Measurements from ENCODE around the gene HS1BP3.

The HS1BP3 gene

GRCh38 chr2:20645301-20645701 is 5.6 kb downstream of the HS1BP3 start:
- no peak for DNase-seq

- no peak for DNase-seq
Measured at GRCh38 chr2:20643826-20644225, 7.1 kb downstream of the HS1BP3 start.

- DNase-seq: no peak
Measured at GRCh38 chr2:20643060-20643459, 7.8 kb downstream of the HS1BP3 start.

- DNase-seq: peak; percentile 56 to 57
Measured at GRCh38 chr2:20642055-20642971, 8.6 kb downstream of the HS1BP3 start.

GRCh38 chr2:20641123-20641985 is 9.5 kb downstream of the HS1BP3 start:
- DNase-seq: no peak

GRCh38 chr2:20640411-20641122 is 10.3 kb downstream of the HS1BP3 start:
- DNase-seq: no peak

- no peak for DNase-seq
Measured at GRCh38 chr2:20638646-20639430, 12.1 kb downstream of the HS1BP3 start.

- no peak for DNase-seq
Measured at GRCh38 chr2:20638014-20638413, 12.9 kb downstream of the HS1BP3 start.

GRCh38 chr2:20637147-20637546 is 13.8 kb downstream of the HS1BP3 start:
- no peak for DNase-seq

- DNase-seq: peak; percentile 65 to 78
Measured at GRCh38 chr2:20635675-20636584, 15.0 kb downstream of the HS1BP3 start.

GRCh38 chr2:20635113-20635510 is 15.8 kb downstream of the HS1BP3 start:
- DNase-seq: peak; percentile 31 to 52

GRCh38 chr2:20634507-20635112 is 16.3 kb downstream of the HS1BP3 start:
- DNase-seq: peak; percentile 9 to 45

- peak; percentile 73 to 87 for DNase-seq
Measured at GRCh38 chr2:20633794-20634506, 16.9 kb downstream of the HS1BP3 start.

- no peak for DNase-seq
Measured at GRCh38 chr2:20633001-20633400, 17.9 kb downstream of the HS1BP3 start.

GRCh38 chr2:20632446-20632990 is 18.4 kb downstream of the HS1BP3 start:
- DNase-seq: no peak

- no peak for DNase-seq
Measured at GRCh38 chr2:20631617-20632307, 19.1 kb downstream of the HS1BP3 start.

GRCh38 chr2:20630967-20631366 is 19.9 kb downstream of the HS1BP3 start:
- no peak for DNase-seq

GRCh38 chr2:20629581-20630171 is 21.2 kb downstream of the HS1BP3 start:
- DNase-seq: no peak

GRCh38 chr2:20629181-20629580 is 21.7 kb downstream of the HS1BP3 start:
- no peak for DNase-seq
